ENCODE results near the gene PHLPP1.

PHLPP1 gene

GRCh38 chr18:62880673-62881364, 165.5 kb downstream of the PHLPP1 start:
- H3K4me3 ChIP-seq (ENCODE audit: low read length) = no peak overlapping the region
- no peak for TF ChIP-seq CTCF (conservative IDR thresholded peaks at IDR 0.05; ENCODE audit: low read depth, low read length)
- DNase-seq (ENCODE audit: low read depth) = no peak

GRCh38 chr18:62881509-62882016, 166.2 kb downstream of the PHLPP1 start:
- peak; percentile 76 for DNase-seq (ENCODE audit: low read depth)
- no peak for TF ChIP-seq CTCF (conservative IDR thresholded peaks at IDR 0.05; ENCODE audit: low read depth, low read length)
- H3K4me3 ChIP-seq (ENCODE audit: low read length) = no peak overlapping the region

- no peak for DNase-seq (ENCODE audit: low read depth)
- no peak overlapping the region for H3K4me3 ChIP-seq (ENCODE audit: low read length)
- no peak for TF ChIP-seq CTCF (conservative IDR thresholded peaks at IDR 0.05; ENCODE audit: low read depth, low read length)
Observed at GRCh38 chr18:62883937-62884735, 168.8 kb downstream of the PHLPP1 start.

GRCh38 chr18:62885804-62886203, 170.5 kb downstream of the PHLPP1 start:
- no peak for DNase-seq (ENCODE audit: low read depth)
- H3K4me3 ChIP-seq (ENCODE audit: low read length) = no peak overlapping the region
- TF ChIP-seq CTCF (conservative IDR thresholded peaks at IDR 0.05; ENCODE audit: low read depth, low read length) = no peak

GRCh38 chr18:62894681-62895390, 179.5 kb downstream of the PHLPP1 start:
- H3K4me3 ChIP-seq (ENCODE audit: low read length) = no peak overlapping the region
- no peak for TF ChIP-seq CTCF (conservative IDR thresholded peaks at IDR 0.05; ENCODE audit: low read depth, low read length)
- no peak for DNase-seq (ENCODE audit: low read depth)

- H3K4me3 ChIP-seq (ENCODE audit: low read length) = no peak overlapping the region
- DNase-seq (ENCODE audit: low read depth) = no peak
- no peak for TF ChIP-seq CTCF (conservative IDR thresholded peaks at IDR 0.05; ENCODE audit: low read depth, low read length)
Observed at GRCh38 chr18:62897153-62897552, 181.8 kb downstream of the PHLPP1 start.

All from retinal pigment epithelial cell (primary cell).